ENCODE results near the gene CPE. TPM values are rescaled to one million over a fixed set of nuclear protein-coding genes. Genes with fewer than 3 reads are reported as not detected.

The CPE gene
- total RNA-seq, 2 experiments from 2014 or later = not detected

DNA sequence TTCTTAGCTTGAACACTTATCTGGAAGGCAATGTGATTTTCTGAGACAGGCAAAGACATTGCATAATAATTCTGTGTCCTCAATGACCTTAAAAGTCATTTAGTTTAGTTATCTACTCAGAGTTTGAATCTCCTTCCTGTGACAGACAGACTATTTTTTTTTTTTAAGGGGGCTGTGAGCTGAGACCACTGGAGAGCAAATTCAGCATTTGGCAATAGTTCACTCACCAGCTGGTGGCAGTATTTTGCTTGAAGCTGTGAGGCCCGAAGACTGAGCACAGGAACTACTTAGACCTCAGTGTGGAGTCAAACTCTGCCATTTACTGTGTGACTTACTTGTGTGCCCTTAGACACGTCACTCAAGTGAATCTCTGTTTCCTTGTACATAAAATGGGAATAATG, 22.9 kb upstream of the CPE start:
- Mint-ChIP-seq H3K9me3 (no peaks in the 10 kb centered on the region), H3K4me1 (peaks cover 1% of the 10 kb centered on the region), H3K4me3 (no peak overlapping the region), H3K36me3 (no peaks in the 10 kb centered on the region), H3K27me3 (peaks cover 10% of the 10 kb centered on the region), H3K27ac (no peak overlapping the region)
- DNase-seq = peak; percentile 14

DNA sequence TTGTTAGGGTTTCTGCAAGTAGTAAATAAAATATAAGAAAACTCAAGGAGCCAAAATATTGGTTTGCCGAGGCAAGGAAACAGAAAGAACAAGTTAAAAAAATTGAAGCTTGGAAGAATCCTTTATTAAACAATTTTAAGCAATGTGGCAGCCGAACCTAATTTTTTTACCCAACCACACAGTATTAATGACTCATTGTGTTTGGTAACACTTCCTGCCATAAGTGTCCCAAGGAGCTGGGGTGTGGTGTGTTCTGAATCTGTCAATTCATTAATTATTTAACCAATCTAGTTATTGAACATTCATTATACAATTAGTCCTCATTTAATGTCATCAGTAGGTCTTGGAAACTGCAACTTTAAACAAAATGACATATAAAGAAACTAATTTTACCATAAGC, 19.3 kb upstream of the CPE start:
- DNase-seq = no peak
- Mint-ChIP-seq H3K9me3 (no peaks in the 10 kb centered on the region), H3K27me3 (peaks cover 24% of the 10 kb centered on the region), H3K4me3 (no peak overlapping the region), H3K4me1 (peaks cover 3% of the 10 kb centered on the region), H3K36me3 (no peaks in the 10 kb centered on the region), H3K27ac (no peak overlapping the region)

DNA sequence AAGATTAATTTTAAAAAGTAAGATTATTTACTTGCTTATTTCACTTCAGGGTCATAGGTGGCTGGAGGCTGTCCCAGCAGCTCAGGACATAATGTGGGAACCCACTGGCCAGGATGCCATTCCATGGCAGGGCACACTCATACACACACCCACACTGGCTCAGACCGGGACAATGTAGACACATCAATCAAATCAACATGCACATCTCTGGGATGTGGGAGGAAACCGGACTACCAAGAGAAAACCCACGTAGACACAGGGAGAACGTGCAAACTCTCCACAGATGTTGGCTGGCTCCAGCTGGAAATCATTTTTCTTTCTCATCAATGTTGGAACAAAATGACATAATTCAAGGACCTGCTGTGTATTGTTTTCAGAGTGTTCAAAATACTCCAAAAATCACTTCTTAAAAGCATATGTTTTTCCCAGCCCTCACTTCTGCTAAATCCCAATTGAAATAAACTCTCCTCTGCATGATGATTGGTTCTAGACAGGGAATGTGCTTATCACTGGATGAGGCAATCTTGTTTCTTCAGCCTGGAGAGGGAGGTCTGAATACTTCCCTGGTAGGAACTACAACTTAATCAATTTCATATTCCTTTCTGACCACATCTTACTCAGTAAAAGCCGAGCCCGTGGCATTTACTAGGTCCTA, 18.6 kb upstream of the CPE start:
- H3K4me1 Mint-ChIP-seq = peaks cover 3% of the 10 kb centered on the region
- no peak for DNase-seq
- no peaks in the 10 kb centered on the region for H3K9me3 Mint-ChIP-seq
- H3K27ac Mint-ChIP-seq = no peak overlapping the region
- peaks cover 24% of the 10 kb centered on the region for H3K27me3 Mint-ChIP-seq
- no peaks in the 10 kb centered on the region for H3K36me3 Mint-ChIP-seq
- no peak overlapping the region for H3K4me3 Mint-ChIP-seq

DNA sequence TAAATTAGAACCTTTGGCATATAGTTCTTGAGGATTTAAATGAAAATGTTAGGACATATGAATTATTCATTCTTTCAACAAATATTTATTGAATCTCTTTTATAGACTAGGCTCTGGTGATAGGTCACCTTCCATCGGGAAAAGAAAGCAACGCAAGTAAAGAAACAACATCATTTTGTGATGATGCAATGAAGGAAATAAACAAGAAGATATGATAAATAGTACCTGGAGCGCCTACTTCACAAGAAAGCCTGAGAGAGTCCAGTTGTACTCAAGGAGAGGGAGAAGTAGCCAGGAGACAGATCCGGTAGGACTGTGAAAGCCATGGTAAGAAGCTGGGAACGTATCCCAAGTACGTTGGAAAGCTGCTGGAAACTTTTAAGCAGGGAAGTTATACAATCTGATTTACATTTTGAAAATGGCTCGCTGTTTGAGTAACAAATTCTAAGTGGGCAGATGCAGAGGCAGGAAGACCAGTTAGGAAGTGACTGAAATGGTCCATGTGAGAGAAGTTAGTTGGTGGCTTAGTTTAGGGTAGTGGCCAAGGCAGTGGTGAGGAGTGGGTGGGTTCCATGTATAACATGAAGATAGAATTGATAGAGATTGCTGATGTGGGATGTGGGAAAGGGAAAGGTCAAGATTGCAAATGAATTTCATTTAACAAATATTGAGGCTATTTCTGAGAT, 17.7 kb upstream of the CPE start:
- peaks cover 24% of the 10 kb centered on the region for H3K27me3 Mint-ChIP-seq
- peaks cover 2% of the 10 kb centered on the region for H3K4me1 Mint-ChIP-seq
- no peak for DNase-seq
- H3K27ac Mint-ChIP-seq = no peak overlapping the region
- no peaks in the 10 kb centered on the region for H3K36me3 Mint-ChIP-seq
- no peaks in the 10 kb centered on the region for H3K9me3 Mint-ChIP-seq
- H3K4me3 Mint-ChIP-seq = no peak overlapping the region

DNA sequence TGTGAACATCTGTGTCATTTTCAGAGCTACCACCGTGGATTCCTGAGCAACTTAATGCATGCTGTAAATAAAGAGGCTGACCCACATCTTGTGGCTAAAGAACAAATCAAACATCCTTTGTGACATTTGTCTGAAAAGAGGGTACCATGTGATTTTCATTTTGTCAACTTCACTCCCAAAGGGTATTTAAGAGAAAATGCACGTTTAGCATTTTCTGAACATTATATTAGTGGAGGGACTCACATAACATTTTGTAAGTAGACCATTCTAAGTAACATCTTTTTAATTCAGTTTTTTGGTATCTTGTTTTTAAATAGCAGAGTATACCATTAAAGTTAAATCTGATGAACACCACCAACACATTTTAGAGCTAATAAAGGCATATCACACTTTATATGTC, 17.0 kb upstream of the CPE start:
- H3K9me3 Mint-ChIP-seq = no peaks in the 10 kb centered on the region
- DNase-seq = no peak
- no peaks in the 10 kb centered on the region for H3K36me3 Mint-ChIP-seq
- H3K27me3 Mint-ChIP-seq = peaks cover 24% of the 10 kb centered on the region
- H3K27ac Mint-ChIP-seq = no peak overlapping the region
- H3K4me1 Mint-ChIP-seq = peaks cover 2% of the 10 kb centered on the region
- no peak overlapping the region for H3K4me3 Mint-ChIP-seq

DNA sequence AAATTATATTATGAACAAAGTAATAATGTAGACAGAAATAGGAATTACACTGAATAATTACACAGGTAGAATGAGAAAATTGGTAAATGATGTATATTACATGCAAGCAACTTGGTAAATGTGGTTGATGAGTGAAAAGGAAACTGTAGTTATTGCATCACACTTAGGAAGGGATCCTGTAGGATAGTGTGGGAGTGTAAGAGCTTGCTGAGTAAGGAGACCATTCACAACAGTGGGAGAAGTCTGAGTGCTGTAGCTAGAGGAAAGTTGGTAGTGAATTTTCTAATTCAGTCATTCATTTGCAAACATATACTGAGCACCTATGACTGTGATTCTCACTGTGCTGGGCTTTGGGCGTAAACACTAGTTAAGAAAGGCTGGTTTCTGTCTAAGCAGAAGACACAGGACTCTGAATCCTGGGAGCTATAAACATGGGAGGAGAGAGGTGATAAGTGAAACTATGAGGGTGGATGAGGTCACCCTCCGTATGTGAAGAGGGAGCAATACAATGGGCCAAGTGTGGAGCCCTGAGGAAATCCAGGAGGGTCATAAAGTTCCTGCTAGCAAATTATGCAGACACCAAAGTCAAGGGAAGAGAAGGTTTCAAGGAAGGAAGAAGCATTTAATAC, 14.2 kb upstream of the CPE start:
- Mint-ChIP-seq H3K4me3 (no peak overlapping the region), H3K27ac (no peak overlapping the region), H3K9me3 (no peaks in the 10 kb centered on the region), H3K36me3 (no peaks in the 10 kb centered on the region), H3K4me1 (peaks cover 2% of the 10 kb centered on the region), H3K27me3 (peaks cover 24% of the 10 kb centered on the region)
- no peak for DNase-seq

DNA sequence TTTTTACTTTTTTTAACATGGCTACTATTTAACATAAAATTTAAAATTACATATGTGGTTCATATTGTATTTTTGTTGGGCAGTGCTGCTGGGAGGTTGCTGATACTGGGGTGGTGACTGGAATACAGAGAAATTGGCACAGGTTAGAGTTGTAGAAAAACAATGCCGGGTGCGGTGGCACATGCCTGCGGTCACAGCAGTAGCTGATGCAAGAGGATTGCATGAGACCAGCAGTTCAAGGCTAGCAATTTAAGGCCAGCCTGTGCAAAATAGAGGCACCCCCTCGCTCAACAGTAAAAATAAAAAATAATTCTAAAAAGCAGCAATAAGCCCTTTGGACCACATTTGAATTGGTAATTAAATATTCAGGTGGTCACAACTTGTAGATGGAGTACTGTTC, 11.8 kb upstream of the CPE start:
- Mint-ChIP-seq H3K9me3 (no peaks in the 10 kb centered on the region), H3K27ac (no peak overlapping the region), H3K4me1 (peaks cover 2% of the 10 kb centered on the region), H3K27me3 (peaks cover 7% of the 10 kb centered on the region), H3K36me3 (no peaks in the 10 kb centered on the region), H3K4me3 (no peak overlapping the region)
- DNase-seq = no peak

DNA sequence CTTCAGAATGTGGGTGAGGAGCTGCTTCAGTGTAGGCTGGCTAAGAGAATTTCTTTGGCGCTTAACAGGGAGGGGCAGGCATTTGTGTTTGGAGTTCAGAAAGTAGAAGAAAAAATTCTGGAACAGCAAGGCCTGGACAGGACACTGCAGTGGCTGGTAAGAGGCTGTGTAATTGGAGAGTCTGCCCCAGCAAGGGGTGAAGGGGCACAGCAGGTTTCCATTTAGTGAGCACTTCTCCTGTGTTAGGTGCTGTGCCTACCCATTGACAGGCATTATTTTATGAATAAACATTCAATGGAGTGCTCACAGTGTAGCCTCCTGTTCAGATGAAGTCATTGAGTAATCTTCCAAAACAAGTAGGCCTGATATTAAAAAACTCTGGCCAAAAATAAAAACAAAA, 10.7 kb upstream of the CPE start:
- H3K27me3 Mint-ChIP-seq = peaks cover 3% of the 10 kb centered on the region
- no peaks in the 10 kb centered on the region for H3K9me3 Mint-ChIP-seq
- no peak overlapping the region for H3K27ac Mint-ChIP-seq
- DNase-seq = no peak
- H3K4me3 Mint-ChIP-seq = no peak overlapping the region
- no peaks in the 10 kb centered on the region for H3K36me3 Mint-ChIP-seq
- no peaks in the 10 kb centered on the region for H3K4me1 Mint-ChIP-seq

DNA sequence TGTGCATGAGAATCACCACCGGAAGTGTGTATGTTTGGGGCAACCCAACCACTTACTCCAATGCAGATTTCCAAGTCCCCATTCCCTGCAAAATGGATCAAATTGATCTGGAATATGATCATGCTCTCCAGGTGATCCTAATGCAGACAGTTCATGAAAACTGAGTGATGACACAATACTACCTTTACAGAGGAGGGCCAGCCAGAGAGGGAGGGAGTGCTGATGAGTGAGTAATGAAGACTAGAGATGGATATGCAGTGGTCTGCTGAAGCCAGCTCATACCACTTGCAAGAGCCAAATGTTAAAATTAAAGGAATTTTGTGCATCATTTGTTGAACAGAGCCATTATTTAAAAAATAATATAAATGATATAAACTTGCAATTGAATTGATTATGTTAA, 10.2 kb upstream of the CPE start:
- Mint-ChIP-seq H3K9me3 (no peaks in the 10 kb centered on the region), H3K4me3 (no peak overlapping the region), H3K27me3 (no peaks in the 10 kb centered on the region), H3K27ac (no peak overlapping the region), H3K4me1 (no peaks in the 10 kb centered on the region), H3K36me3 (no peaks in the 10 kb centered on the region)
- no peak for DNase-seq

DNA sequence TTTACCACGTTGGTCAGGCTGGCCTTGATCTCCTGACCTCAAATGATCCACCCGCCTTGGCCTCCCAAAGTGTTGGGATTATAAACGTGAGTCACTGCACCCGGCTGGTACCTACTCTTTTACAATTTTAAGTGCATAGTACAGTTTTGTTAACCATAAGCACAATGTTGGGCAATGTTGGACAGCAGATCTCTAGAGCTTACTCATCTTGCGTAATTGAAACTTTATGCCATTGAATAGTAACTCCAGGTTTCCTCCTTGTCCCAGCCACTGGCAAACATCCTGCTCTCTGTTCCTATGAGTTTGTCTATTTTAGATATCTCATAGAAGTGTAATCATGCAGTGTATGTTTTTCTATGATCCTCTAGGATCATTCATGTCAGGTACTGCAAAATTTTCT, 9.3 kb upstream of the CPE start:
- no peak for DNase-seq
- Mint-ChIP-seq H3K9me3 (peaks cover 4% of the 10 kb centered on the region), H3K36me3 (no peaks in the 10 kb centered on the region), H3K27me3 (peaks cover 4% of the 10 kb centered on the region), H3K27ac (no peak overlapping the region), H3K4me1 (no peaks in the 10 kb centered on the region), H3K4me3 (no peak overlapping the region)

DNA sequence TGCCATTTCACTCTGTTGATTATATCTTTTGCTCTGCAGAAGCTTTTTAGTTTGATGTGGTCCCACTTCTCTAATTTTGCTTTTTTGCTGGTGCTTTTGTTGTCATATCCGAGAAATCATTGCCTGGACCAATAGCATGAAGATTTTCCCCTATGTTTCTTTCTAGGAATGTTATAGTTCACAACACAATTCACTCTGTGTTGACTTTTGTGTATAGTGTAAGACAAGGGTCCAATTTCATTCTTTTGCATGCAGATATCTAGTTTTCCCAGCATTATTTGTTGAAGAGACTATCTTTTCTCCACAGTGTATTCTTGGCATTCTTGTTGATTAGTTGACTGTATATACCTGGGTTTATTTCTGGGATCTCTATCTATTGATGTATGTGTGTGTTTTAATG, 8.3 kb upstream of the CPE start:
- no peak for DNase-seq
- Mint-ChIP-seq H3K27ac (no peak overlapping the region), H3K4me3 (no peak overlapping the region), H3K36me3 (no peaks in the 10 kb centered on the region), H3K27me3 (peaks cover 8% of the 10 kb centered on the region), H3K4me1 (peaks cover 2% of the 10 kb centered on the region), H3K9me3 (peaks cover 5% of the 10 kb centered on the region)

DNA sequence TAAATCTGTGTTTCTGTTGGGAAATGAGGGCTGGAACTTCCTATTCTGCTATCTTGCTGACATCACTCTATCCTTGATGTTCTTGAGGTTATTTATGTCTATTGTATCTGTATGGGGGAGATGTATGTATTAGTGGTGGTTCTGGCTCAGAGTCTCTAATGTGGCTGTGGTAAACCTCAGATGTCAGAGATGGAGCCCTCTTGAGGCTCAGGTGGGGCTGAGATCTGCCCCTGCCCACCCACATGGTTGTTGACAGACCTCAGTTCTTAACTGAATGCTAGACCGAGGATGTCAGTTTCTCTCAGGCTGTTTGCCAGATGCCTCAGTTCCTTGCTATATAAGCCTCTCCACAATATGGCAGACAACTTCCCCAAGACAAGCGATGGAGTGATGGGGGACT, 3.3 kb upstream of the CPE start:
- Mint-ChIP-seq H3K27me3 (peaks cover 46% of the 10 kb centered on the region), H3K36me3 (no peaks in the 10 kb centered on the region), H3K4me3 (no peak overlapping the region), H3K4me1 (peaks cover 7% of the 10 kb centered on the region), H3K9me3 (peaks cover 5% of the 10 kb centered on the region), H3K27ac (no peak overlapping the region)
- DNase-seq = no peak

DNA sequence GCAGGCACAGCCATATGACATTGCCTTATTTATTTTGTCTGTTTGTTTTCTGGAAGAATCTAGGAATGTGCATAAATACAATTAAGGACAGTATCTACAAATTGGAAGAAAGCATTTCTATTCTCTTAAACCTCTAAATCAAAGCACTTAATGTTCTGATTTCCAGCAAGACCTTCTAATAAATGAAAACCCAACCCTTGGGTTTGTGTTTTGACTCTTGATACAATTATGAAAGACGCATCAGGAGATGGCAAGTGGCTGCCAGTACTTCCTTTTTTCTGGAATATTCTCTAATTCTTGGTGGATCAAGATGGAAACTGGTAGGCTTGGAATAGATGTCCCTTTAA, 437 bp upstream of the CPE start:
- no peak for DNase-seq
- H3K27ac Mint-ChIP-seq = no peak overlapping the region
- H3K9me3 Mint-ChIP-seq = peaks cover 5% of the 10 kb centered on the region
- H3K4me1 Mint-ChIP-seq = peaks cover 7% of the 10 kb centered on the region
- peaks cover 60% of the 10 kb centered on the region for H3K27me3 Mint-ChIP-seq
- H3K4me3 Mint-ChIP-seq = peak overlapping the region; percentile 69
- no peaks in the 10 kb centered on the region for H3K36me3 Mint-ChIP-seq

DNA sequence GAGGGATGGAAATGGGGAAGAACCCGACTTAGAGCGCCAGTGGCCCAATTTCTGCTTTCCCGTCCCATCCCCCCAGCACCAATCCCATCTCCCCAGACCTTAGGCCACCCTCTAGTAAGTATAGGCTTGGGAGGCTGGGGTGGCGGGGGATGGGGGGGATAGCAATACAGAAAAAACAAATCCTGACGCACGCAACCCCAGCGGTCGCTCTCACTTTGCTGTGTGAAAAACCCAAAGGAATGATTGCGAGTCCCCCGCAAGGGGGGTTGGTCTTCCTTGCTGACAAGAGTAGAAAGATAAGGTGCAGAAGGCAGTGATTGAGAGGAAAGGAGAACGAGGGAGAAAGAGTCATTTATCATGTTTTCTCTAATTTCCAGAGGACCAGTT, 863 bp downstream of the CPE start:
- Mint-ChIP-seq H3K9me3 (peaks cover 1% of the 10 kb centered on the region), H3K4me3 (peak overlapping the region; percentile 10), H3K4me1 (peaks cover 7% of the 10 kb centered on the region), H3K27ac (no peak overlapping the region), H3K27me3 (peaks cover 62% of the 10 kb centered on the region), H3K36me3 (no peaks in the 10 kb centered on the region)
- DNase-seq = no peak

DNA sequence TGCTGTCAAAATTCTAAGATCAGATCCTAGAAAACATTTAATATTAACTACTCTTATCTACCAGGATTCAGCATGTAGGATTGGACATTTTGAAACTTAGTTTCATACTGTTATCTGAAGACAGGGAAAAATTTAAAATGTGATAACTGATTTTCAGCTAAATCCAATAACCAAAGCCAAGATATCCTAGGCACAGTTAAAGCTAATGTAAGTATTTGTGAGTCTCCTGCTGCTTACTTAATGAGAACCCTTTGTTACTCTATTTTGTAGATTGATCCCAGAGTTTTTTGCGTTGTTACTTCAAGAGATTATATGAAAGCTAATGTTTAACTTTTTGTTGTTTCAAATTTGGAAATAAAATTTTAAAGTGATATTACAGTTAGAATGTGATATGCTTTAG, 2.0 kb downstream of the CPE start:
- H3K9me3 Mint-ChIP-seq = no peaks in the 10 kb centered on the region
- no peaks in the 10 kb centered on the region for H3K36me3 Mint-ChIP-seq
- H3K4me3 Mint-ChIP-seq = no peak overlapping the region
- no peak for DNase-seq
- H3K27ac Mint-ChIP-seq = no peak overlapping the region
- H3K4me1 Mint-ChIP-seq = peaks cover 3% of the 10 kb centered on the region
- H3K27me3 Mint-ChIP-seq = peaks cover 59% of the 10 kb centered on the region

DNA sequence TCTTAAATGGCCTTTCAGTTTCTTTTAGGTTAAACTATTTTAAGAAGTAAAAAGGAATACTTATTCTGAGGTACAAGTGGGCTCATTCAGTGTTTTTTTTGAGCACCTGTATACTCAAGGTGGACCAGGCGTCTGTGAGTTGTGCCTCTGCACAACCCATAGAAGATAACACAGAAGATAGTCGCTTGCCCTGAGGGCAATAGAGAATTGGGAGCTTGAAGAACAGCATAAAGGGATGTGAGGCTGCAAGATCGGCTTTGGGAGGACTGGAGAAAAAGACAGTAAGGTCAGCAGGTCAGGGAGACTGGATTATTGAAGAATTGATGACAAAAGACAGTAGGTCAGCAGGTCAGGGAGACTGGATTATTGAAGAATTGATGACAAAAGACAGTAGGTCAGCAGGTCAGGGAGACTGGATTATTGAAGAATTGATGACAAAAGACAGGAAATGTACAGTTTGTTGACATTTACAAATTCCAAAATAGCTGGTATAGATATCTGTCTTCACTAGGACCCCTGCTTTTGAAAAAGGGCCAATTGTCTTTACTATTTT, 3.1 kb downstream of the CPE start:
- Mint-ChIP-seq H3K9me3 (no peaks in the 10 kb centered on the region), H3K36me3 (no peaks in the 10 kb centered on the region), H3K4me1 (peaks cover 3% of the 10 kb centered on the region), H3K4me3 (no peak overlapping the region), H3K27ac (no peak overlapping the region), H3K27me3 (peaks cover 54% of the 10 kb centered on the region)
- no peak for DNase-seq

Measured in activated naive CD8-positive, alpha-beta T cell treated with anti-CD3 and anti-CD28 coated beads for 36 hours (primary cell).